HEK293 (cell line): ENCODE measurements around the gene THAP7.

ENCODE experiments used
- ZBTB49 ChIP-seq: fragments of 450-650 bp; formaldehyde crosslinking; IDR thresholded peaks from 2 replicates; pipeline ENCODE4 v1.5.1; 2016; ENCODE audit warnings: missing biosample characterization, missing genetic modification characterization, low read depth
- ZBTB7A ChIP-seq: fragments of 450-650 bp; formaldehyde crosslinking; IDR thresholded peaks from 2 replicates; pipeline ENCODE4 v1.5.1; 2016; ENCODE audit warnings: low read depth, missing biosample characterization, missing genetic modification characterization
- ZNF174 ChIP-seq: fragments of 450-650 bp; formaldehyde crosslinking; IDR thresholded peaks from 2 replicates; pipeline ENCODE4 v1.5.0; 2017; ENCODE audit warnings: missing biosample characterization, mild to moderate bottlenecking, missing genetic modification characterization
- ZNF48 ChIP-seq: fragments of 450-650 bp; formaldehyde crosslinking; IDR thresholded peaks from 2 replicates; pipeline ENCODE4 v1.5.1; 2016; ENCODE audit warnings: missing biosample characterization, missing genetic modification characterization
- TF ChIP-seq, protein P1 (sequence below): fragments of 450-650 bp; formaldehyde crosslinking; IDR thresholded peaks from 2 replicates; pipeline ENCODE4 v1.5.1; 2016; ENCODE audit warnings: missing biosample characterization, missing genetic modification characterization
- TF ChIP-seq, protein P2 (sequence below): fragments of 450-650 bp; formaldehyde crosslinking; IDR thresholded peaks from 2 replicates; pipeline ENCODE4 v1.5.1; 2016; ENCODE audit warnings: missing biosample characterization, missing genetic modification characterization
- TF ChIP-seq, protein P3 (sequence below): fragments of 450-650 bp; formaldehyde crosslinking; IDR thresholded peaks from 2 replicates; pipeline ENCODE4 v1.5.1; 2017; ENCODE audit warnings: missing biosample characterization, missing genetic modification characterization

DNA sequence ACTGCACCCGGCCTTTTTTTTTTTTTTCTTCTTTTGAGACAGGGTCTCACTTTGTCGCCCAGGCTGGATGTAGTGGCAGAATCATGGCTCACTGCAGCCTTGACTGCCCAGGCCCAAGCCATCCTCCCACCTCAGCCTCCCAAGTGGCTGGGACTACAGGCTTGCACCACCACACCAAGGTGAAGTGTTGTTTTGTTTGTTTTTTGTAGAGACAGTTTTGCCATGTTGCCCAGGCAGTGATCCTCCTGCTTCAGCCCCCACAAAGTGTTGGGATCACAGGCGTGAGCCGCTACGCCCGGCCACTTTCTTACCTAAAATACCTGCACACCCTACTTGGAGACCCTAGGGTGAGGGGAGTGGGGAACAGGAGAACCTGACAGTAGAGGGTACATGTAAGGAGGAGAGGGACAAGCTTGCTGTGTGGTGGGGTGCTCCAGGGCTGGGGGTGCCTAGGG lies 39.4 kb downstream of the THAP7 start:
- TF ChIP-seq, protein P1, sequence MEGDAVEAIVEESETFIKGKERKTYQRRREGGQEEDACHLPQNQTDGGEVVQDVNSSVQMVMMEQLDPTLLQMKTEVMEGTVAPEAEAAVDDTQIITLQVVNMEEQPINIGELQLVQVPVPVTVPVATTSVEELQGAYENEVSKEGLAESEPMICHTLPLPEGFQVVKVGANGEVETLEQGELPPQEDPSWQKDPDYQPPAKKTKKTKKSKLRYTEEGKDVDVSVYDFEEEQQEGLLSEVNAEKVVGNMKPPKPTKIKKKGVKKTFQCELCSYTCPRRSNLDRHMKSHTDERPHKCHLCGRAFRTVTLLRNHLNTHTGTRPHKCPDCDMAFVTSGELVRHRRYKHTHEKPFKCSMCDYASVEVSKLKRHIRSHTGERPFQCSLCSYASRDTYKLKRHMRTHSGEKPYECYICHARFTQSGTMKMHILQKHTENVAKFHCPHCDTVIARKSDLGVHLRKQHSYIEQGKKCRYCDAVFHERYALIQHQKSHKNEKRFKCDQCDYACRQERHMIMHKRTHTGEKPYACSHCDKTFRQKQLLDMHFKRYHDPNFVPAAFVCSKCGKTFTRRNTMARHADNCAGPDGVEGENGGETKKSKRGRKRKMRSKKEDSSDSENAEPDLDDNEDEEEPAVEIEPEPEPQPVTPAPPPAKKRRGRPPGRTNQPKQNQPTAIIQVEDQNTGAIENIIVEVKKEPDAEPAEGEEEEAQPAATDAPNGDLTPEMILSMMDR: no peak
- TF ChIP-seq, protein P2, sequence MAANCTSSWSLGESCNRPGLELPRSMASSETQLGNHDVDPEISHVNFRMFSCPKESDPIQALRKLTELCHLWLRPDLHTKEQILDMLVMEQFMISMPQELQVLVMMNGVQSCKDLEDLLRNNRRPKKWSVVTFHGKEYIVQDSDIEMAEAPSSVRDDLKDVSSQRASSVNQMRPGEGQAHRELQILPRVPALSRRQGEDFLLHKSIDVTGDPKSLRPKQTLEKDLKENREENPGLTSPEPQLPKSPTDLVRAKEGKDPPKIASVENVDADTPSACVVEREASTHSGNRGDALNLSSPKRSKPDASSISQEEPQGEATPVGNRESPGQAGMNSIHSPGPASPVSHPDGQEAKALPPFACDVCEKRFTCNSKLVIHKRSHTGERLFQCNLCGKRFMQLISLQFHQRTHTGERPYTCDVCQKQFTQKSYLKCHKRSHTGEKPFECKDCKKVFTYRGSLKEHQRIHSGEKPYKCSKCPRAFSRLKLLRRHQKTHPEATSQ (tag by site-specific recombination): no peak
- TF ChIP-seq ZBTB7A (tag by site-specific recombination): no peak
- TF ChIP-seq ZNF174 (tag by site-specific recombination): no peak
- TF ChIP-seq, protein P3, sequence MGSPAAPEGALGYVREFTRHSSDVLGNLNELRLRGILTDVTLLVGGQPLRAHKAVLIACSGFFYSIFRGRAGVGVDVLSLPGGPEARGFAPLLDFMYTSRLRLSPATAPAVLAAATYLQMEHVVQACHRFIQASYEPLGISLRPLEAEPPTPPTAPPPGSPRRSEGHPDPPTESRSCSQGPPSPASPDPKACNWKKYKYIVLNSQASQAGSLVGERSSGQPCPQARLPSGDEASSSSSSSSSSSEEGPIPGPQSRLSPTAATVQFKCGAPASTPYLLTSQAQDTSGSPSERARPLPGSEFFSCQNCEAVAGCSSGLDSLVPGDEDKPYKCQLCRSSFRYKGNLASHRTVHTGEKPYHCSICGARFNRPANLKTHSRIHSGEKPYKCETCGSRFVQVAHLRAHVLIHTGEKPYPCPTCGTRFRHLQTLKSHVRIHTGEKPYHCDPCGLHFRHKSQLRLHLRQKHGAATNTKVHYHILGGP (tag by site-specific recombination): no peak
- TF ChIP-seq ZBTB49: no peak
- TF ChIP-seq ZNF48 (tag by site-specific recombination): no peak
